ENCODE results near the gene CPEB3.
"Not testable (repeated sequence)": the region's sequence is repeated elsewhere in the genome, so short reads cannot be mapped to it uniquely, and the experiment has no call there.

Gene CPEB3

GRCh38 chr10:92134049-92134448, 156.8 kb downstream of the CPEB3 start:
- DNase-seq = not testable (repeated sequence)

- DNase-seq = no peak
These were observed 159.5 kb downstream of the CPEB3 start for GRCh38 chr10:92131275-92131820.

- no peak for DNase-seq
These were observed 160.1 kb downstream of the CPEB3 start for GRCh38 chr10:92130622-92131274.

DNA sequence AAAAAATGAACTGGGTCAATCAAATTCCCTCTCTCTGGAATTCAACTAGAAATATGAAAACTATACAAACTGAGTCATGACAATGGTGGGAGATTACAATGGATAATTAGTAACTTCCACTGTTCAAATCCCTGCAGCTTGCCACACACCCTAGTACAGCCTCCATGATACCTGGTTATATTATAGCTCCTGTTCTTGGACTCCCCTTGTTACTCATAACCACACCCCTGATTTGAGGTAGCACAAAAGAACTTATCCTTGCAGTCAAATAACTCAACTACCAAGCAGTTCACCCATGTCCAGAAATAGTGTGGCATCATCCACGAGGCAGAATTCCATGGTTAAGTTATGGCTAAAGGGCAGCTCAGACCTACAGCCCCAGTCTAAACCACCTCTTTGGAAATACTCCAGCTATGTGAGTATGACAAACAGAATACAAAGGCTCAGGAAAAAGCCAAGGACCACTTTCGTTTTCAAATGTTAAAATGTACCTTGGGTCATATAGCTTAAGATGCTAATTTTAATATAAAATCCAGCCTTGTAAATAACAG, 164.7 kb downstream of the CPEB3 start:
- no peak for DNase-seq

DNA sequence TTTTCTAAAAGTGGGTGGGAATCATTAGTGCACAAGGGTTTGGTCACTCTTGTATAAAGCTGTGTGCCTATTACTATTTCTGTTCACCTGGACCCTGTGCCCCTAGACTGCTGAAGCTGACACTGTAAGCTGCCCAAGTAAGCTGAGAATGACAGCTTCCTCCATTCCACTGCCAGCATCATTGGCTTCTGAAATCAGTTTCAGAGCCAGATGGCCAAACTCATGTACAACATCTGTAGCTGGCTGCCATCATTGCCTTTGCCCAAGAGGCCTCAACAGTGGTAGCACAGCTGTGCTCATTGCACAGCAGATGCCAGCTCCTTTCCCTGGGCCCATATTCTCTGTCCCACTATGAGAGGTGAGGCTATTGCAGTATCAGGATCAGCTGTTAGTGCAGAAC, 165.7 kb downstream of the CPEB3 start:
- no peak for DNase-seq

GRCh38 chr10:92124616-92125143, 166.2 kb downstream of the CPEB3 start:
- no peak for DNase-seq

DNA sequence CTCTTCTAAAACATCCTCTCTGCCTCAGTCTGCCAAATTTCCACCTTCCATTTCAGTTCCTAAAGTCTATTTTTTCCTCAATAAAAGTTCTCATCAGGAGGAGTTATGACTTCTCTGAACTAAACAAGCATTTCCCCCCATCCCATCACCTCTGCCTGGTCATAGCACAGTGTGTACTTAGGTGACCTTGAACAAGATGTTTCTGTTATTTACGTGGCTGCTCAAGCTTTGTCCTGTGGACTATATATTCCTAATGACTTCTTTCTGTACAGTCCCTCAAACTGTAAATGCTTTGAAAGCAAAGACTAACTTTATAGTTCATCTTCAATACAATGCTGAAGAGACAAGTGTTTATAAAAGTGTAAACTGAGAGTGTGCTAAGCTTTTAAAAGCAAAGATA, 166.9 kb downstream of the CPEB3 start:
- DNase-seq = no peak

DNA sequence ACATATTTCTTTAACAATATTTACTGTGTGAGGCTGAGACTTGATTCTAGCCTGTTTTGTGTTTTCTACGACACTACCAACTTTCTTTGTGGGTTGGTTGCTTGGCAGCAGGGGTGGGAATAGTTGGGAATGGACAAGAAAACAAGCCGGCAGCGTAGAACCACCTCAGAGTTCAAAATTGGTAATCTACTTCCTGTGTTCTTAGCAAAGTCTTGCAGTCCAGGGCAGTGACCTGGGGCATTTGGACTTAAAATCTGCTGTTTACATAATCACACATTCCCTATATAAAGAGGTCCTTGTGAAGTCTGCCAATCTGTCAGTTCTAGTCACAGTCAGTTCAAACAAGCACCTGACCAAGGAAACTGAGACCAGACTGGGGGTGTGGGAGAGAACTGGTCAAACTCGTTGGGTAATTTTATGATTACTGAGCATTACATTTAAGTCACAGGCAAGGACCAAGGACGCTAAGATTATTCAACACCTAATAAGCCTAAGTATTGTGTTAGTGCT, 167.9 kb downstream of the CPEB3 start:
- DNase-seq = no peak

DNA sequence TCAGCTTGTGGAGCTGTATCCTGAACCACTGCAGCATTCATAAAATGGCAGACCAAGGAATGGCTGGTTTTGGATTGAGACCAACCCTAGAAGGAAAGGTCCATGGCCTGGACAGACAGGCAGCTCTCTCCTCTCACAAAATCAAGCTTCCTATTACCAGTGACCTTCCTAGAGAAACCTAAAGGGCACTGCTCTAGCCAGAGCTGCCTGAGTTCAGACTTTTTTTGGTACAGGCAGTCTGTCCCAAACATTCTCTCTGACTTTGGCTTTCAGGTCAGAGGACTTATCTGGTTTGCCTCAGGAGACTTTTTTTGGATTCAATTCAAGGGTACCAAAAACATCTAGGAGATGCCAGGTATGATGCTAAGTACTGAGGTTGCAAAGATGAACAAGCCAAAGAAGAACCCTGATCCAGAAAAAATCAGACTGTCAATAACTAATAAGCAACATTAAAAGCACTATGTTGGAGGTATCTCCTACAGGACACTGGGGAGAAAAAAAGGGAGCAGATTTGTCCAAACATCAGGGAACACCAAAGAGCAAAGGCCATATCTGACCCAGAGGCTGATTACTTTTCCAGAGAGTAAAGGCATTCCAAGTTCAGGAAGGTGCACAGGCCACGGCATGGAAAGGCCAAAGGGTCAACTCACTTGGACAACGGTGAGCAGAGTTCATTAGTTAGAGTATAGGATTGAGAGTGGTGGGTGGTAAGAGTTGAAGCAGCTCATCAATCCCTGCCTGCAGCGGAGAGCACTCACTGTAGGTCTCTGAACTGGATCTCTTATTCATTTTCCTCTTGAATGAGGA, 169.0 kb downstream of the CPEB3 start:
- no peak for DNase-seq

DNA sequence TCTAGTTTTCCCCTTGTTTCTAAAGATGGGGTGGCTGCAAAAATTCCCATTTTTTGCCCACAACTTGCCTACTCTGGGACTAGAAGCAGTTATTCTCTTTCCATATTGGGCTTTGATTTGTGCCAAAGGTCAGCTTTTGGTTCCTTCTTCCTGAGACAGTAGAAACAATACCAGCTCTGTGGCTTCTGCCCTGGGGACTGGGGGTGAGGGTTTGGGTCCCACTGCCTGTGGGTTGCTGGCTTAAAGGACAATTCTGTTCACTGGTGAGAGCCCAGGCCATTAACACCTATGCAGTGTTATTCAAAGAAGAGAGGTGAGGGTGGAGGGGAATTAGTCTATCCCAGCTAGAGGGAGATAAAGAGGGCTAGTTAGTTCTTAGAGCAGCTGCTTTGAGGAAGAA, 171.5 kb downstream of the CPEB3 start:
- DNase-seq = no peak

DNA sequence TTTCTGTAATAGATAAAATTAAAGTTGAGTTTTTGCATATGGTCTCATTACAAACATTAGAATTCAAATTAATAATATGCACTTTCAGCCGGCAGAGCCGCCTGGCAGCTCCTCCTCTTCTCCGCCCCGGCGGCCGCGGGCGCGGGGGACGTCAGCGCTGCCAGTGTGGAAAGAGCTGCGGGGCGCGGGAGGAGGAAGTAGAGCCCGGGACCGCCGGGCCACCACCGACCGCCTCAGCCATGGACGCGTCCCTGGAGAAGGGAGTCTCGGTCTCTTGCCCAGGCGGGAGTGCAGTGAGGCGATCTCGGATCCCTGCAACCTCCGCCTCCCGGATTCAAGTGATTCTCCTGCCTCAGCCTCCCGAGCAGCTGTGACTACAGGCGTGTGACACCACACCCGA, 176.0 kb downstream of the CPEB3 start:
- not testable (repeated sequence) for DNase-seq

GRCh38 chr10:92113911-92114600, 176.8 kb downstream of the CPEB3 start:
- no peak for DNase-seq

DNA sequence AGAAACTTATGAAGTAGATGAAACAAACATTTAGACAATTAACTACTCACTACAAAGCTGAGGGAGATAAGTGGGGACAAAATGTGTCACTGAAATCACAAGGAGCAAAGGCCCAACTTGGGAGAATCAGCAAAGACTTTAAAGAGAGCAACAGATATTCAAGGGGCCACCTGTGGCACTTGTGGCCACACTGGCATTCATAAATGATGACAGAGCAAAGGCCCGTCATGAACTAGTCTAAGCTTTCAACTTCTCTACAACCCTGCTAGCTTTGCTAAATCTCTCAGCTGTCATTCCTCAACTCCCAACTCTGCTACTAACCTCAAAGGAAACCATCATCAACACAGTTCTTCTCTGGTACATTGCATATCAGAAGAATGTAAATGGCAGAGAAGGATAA, 178.4 kb downstream of the CPEB3 start:
- DNase-seq = no peak

DNA sequence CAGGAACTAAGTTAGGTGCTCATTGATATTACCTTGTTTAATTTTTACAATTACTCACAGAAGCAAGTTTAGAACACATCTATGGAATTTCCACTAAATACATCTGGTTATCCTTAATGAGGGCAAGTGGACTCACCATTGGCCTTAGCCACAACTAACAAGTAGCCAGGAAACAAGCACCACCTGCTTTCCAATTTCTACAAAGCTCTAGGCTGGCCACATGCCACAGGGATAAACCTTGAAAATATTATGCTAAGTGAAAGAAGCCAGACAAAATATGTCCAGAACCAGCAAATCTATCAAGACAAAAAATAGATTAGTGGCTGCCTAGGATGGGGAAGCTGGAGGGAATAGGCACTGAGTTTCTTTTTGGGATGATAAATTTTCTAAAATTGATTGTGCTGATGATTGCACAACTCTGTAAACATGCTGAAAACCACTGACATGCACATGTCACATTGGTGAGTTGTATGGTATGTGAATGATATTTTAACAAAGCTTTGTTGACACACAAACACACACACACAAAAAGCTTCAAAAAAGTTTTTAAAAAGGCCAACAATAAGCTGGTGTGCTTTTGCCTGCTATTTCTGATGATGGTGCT, 179.4 kb downstream of the CPEB3 start:
- DNase-seq = no peak

DNA sequence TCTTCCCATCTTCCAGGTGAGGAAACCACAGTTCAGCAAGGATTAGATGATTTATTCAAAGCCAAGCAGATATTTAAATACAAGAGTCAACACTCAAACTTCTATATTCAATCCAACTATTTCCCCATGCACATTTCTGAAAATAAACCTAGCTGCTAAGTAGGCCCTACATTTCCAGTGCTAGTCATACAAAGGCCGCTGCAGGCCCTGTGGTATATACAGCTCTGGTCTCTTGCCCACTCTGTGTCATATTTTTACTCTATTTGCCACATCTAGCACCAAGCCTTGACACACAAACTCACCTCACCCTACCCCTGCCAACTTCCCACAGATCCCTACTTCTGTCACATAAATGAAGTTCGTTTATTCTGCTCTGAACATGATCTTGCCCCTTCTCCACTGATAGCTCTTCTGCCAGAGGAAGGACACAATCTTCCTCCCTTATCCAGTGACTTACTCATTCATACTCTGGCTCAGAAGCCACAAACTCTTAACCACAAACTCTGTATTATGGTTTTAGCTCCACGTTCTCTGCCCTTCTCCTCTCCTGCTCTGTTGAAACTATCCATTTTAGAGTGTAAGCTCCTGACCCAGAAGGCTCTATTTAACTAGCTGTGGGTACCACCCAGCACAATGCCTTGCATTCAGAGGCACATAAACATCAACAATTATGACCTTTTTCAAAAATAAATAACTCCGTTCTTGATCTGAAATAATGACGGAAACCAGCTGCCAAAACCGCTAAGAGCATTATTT, 180.7 kb downstream of the CPEB3 start:
- DNase-seq = no peak

- DNase-seq = no peak
These were observed 182.1 kb downstream of the CPEB3 start for GRCh38 chr10:92108747-92109146.

GRCh38 chr10:92108120-92108519, 182.8 kb downstream of the CPEB3 start:
- DNase-seq = no peak

DNA sequence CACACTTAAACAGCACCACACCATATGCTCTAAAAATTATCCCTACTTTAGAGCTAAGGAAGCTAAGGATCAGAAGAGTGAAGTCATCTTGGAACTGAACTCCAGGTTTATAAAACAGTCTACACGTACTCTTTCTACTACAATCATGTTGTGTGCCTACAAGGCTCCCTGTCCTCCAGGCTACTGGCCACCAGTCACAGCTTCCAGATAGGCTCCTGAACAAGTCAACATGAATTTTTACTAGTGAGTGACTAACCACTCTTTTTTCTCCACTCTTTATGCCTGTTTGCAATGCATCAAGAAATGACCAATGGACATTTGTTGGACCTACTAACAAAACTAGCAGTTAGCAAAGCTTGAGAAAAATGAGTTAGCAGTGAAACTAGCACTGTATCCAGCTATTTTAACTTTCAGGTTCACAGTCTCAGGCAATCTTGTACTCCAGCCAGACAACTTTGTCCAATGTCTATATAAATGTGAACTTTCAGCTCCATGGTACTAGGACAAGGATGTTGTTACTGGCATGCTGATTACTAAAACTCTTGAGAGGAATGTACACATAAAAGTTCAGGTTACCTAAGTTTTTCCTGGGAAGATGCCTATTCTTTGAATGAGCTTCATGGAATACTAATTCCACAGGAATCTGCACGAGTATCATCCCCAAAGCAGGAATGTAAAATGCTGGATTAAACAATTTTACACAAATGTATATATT, 187.3 kb downstream of the CPEB3 start:
- no peak for DNase-seq

GRCh38 chr10:92102601-92103213, 188.2 kb downstream of the CPEB3 start:
- DNase-seq = no peak

- no peak for DNase-seq
These were observed 195.9 kb downstream of the CPEB3 start for GRCh38 chr10:92094960-92095359.

- DNase-seq = no peak
These were observed 198.9 kb downstream of the CPEB3 start for GRCh38 chr10:92091965-92092364.

All from SHP77 treated with DMSO at 0.1 percent for 48 hours (cell line).